ENCODE measurements around the gene DNAH6. TPM values are rescaled to one million over a fixed set of nuclear protein-coding genes. Genes with fewer than 3 reads are reported as not detected.

DNAH6 gene
- total RNA-seq, 1 donor from 2014 or later = 5.5 TPM

GRCh38 chr2:84841577-84841976 is 325.3 kb downstream of the DNAH6 start:
- DNase-seq (ENCODE audit: low spot score, unreplicated experiment) = no peak
- Mint-ChIP-seq H3K27me3 (peaks cover 3% of the 10 kb centered on the region), H3K4me3 (ENCODE audit: low read depth) (no peak overlapping the region), H3K36me3 (ENCODE audit: insufficient read depth) (peaks cover under 1% of the 10 kb centered on the region), H3K4me1 (ENCODE audit: low read depth) (peaks cover 2% of the 10 kb centered on the region), H3K9me3 (ENCODE audit: low read depth) (peaks cover 1% of the 10 kb centered on the region), H3K27ac (no peak overlapping the region)
- TF ChIP-seq, protein P1, sequence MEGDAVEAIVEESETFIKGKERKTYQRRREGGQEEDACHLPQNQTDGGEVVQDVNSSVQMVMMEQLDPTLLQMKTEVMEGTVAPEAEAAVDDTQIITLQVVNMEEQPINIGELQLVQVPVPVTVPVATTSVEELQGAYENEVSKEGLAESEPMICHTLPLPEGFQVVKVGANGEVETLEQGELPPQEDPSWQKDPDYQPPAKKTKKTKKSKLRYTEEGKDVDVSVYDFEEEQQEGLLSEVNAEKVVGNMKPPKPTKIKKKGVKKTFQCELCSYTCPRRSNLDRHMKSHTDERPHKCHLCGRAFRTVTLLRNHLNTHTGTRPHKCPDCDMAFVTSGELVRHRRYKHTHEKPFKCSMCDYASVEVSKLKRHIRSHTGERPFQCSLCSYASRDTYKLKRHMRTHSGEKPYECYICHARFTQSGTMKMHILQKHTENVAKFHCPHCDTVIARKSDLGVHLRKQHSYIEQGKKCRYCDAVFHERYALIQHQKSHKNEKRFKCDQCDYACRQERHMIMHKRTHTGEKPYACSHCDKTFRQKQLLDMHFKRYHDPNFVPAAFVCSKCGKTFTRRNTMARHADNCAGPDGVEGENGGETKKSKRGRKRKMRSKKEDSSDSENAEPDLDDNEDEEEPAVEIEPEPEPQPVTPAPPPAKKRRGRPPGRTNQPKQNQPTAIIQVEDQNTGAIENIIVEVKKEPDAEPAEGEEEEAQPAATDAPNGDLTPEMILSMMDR (IDR thresholded peaks at IDR 0.05; ENCODE audit: unreplicated experiment) = no peak

GRCh38 chr2:84844141-84844540 is 327.8 kb downstream of the DNAH6 start:
- Mint-ChIP-seq H3K27ac (no peak overlapping the region), H3K27me3 (peaks cover 3% of the 10 kb centered on the region), H3K36me3 (ENCODE audit: insufficient read depth) (no peaks in the 10 kb centered on the region), H3K9me3 (ENCODE audit: low read depth) (no peaks in the 10 kb centered on the region), H3K4me1 (ENCODE audit: low read depth) (peaks cover 2% of the 10 kb centered on the region), H3K4me3 (ENCODE audit: low read depth) (no peak overlapping the region)
- DNase-seq (ENCODE audit: low spot score, unreplicated experiment) = no peak
- TF ChIP-seq, protein P1 (IDR thresholded peaks at IDR 0.05; ENCODE audit: unreplicated experiment) = no peak

GRCh38 chr2:84846041-84846663 is 329.9 kb downstream of the DNAH6 start:
- Mint-ChIP-seq H3K36me3 (ENCODE audit: insufficient read depth) (no peaks in the 10 kb centered on the region), H3K4me3 (ENCODE audit: low read depth) (no peak overlapping the region), H3K27ac (no peak overlapping the region), H3K9me3 (ENCODE audit: low read depth) (no peaks in the 10 kb centered on the region), H3K27me3 (peaks cover 6% of the 10 kb centered on the region), H3K4me1 (ENCODE audit: low read depth) (no peaks in the 10 kb centered on the region)
- TF ChIP-seq, protein P1 (IDR thresholded peaks at IDR 0.05; ENCODE audit: unreplicated experiment) = no peak
- no peak for DNase-seq (ENCODE audit: low spot score, unreplicated experiment)

- H3K36me3 Mint-ChIP-seq (ENCODE audit: insufficient read depth) = no peaks in the 10 kb centered on the region
- H3K4me3 Mint-ChIP-seq (ENCODE audit: low read depth) = no peak overlapping the region
- H3K9me3 Mint-ChIP-seq (ENCODE audit: low read depth) = no peaks in the 10 kb centered on the region
- no peak overlapping the region for H3K27ac Mint-ChIP-seq
- peaks cover 6% of the 10 kb centered on the region for H3K27me3 Mint-ChIP-seq
- TF ChIP-seq, protein P1 (IDR thresholded peaks at IDR 0.05; ENCODE audit: unreplicated experiment) = no peak
- no peak for DNase-seq (ENCODE audit: low spot score, unreplicated experiment)
- no peaks in the 10 kb centered on the region for H3K4me1 Mint-ChIP-seq (ENCODE audit: low read depth)
Observed at GRCh38 chr2:84846741-84847142, 330.4 kb downstream of the DNAH6 start.

DNA sequence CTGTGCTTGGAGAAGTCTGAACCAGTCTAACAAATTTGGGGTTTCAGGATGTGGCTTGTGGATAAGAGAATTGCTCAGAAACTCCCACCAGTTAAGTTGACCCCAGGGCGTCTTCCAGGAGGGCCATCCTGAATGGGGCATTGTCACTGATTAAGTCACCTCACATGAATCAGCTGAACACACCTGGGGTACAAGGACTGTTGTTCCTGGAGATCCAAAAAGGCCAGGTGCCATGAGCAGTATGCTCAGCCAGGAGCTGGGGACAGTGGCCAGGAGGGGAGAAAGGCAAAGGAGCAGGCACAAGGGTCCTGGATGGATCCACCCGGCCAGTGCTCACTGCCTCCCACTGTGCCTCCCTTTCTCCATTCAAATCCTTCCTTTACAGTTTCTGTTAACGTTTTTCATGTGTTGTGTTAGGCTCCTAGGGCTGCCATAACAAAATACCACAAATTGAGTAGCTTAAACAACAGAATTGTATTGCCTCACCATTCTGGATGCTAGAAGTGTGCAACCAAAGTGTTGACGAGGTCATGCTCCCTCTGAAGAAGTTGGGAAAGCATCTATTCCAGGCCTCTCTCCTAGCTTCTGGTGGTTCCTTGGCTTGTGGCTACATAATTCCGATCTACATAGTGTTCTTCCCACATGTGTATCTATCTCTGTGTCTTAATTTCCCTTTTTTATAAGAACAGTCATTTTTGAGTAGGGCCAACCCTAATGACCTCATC is 331.2 kb downstream of the DNAH6 start:
- Mint-ChIP-seq H3K9me3 (ENCODE audit: low read depth) (no peaks in the 10 kb centered on the region), H3K27me3 (peaks cover 6% of the 10 kb centered on the region), H3K4me3 (ENCODE audit: low read depth) (no peak overlapping the region), H3K4me1 (ENCODE audit: low read depth) (no peaks in the 10 kb centered on the region), H3K36me3 (ENCODE audit: insufficient read depth) (no peaks in the 10 kb centered on the region), H3K27ac (no peak overlapping the region)
- TF ChIP-seq, protein P1 (IDR thresholded peaks at IDR 0.05; ENCODE audit: unreplicated experiment) = no peak
- no peak for DNase-seq (ENCODE audit: low spot score, unreplicated experiment)
